Neural progenitor cell (in vitro differentiated cells): Measurements from ENCODE around the gene TBX6. TPM values are rescaled to one million over a fixed set of nuclear protein-coding genes. Genes with fewer than 3 reads are reported as not detected.

Experiments
- DNase-seq: peaks from one replicate; pipeline ENCODE4 v3.0.0-alpha.2; 2016; ENCODE audit warnings: low spot score
- H2AFZ ChIP-seq: fragments of 200-600 bp; sonication (generic); replicated peaks from 2 replicates; pipeline ENCODE4 v1.6.1; 2016; ENCODE audit warnings: antibody characterized with exemption
- H3F3A ChIP-seq: fragments of 200-600 bp; sonication (generic); 2 replicates; pipeline ENCODE4 v1.6.1; 2016; ENCODE audit warnings: antibody characterized with exemption, low read depth
- H3K27ac ChIP-seq: fragments of 200-600 bp; sonication (generic); 2 replicates; pipeline ENCODE4 v1.5.1; 2016; ENCODE audit warnings: mild to moderate bottlenecking
- H3K27me3 ChIP-seq: fragments of 200-600 bp; sonication (generic); 2 replicates; pipeline ENCODE4 v1.6.1; 2016; ENCODE audit warnings: mild to moderate bottlenecking, moderate library complexity
- H3K36me3 ChIP-seq: fragments of 200-600 bp; sonication (generic); 2 replicates; pipeline ENCODE4 v1.5.1; 2016
- H3K4me1 ChIP-seq: fragments of 200-600 bp; sonication (generic); 2 replicates; pipeline ENCODE4 v1.6.1; 2016; ENCODE audit warnings: mixed run types
- H3K4me2 ChIP-seq: fragments of 200-600 bp; sonication (generic); 2 replicates; pipeline ENCODE4 v1.6.1; 2016
- H3K4me3 ChIP-seq: fragments of 200-600 bp; sonication (generic); 2 replicates; pipeline ENCODE4 v1.5.1; 2016
- H3K79me2 ChIP-seq: fragments of 200-600 bp; sonication (generic); 2 replicates; pipeline ENCODE4 v1.6.1; 2016; ENCODE audit warnings: low read depth
- H3K9ac ChIP-seq: fragments of 200-600 bp; sonication (generic); 2 replicates; pipeline ENCODE4 v1.6.1; 2016
- H3K9me3 ChIP-seq: fragments of 200-600 bp; sonication (generic); 2 replicates; pipeline ENCODE4 v1.5.1; 2016; ENCODE audit warnings: low read depth
- H4K20me1 ChIP-seq: fragments of 200-600 bp; sonication (generic); 2 replicates; pipeline ENCODE4 v1.6.1; 2016; ENCODE audit warnings: low read depth
- H3K27ac Mint-ChIP-seq: 3 replicates; pipeline ENCODE4 v1.8.0; 2021; ENCODE audit warnings: mixed read lengths
- H3K27me3 Mint-ChIP-seq: 2 replicates; pipeline ENCODE4 v1.8.0; 2022; ENCODE audit warnings: low read depth, mild to moderate bottlenecking, inconsistent platforms, moderate library complexity, mixed read lengths; ENCODE audit not compliant: insufficient read depth
- H3K36me3 Mint-ChIP-seq: 3 replicates; pipeline ENCODE4 v1.8.0; 2021; ENCODE audit warnings: mixed read lengths
- H3K4me1 Mint-ChIP-seq: 3 replicates; pipeline ENCODE4 v1.8.0; 2021; ENCODE audit warnings: mixed read lengths
- H3K4me3 Mint-ChIP-seq: 3 replicates; pipeline ENCODE4 v1.8.0; 2021; ENCODE audit warnings: mild to moderate bottlenecking, moderate library complexity, mixed read lengths
- H3K9me3 Mint-ChIP-seq: 3 replicates; pipeline ENCODE4 v1.8.0; 2020; ENCODE audit warnings: mixed read lengths
- EZH2 ChIP-seq: fragments of 200-600 bp; sonication (generic); IDR thresholded peaks from 2 replicates; pipeline ENCODE4 v1.6.1; 2017; ENCODE audit warnings: antibody characterized with exemption, mild to moderate bottlenecking, moderate library complexity
- EZH2phosphoT487 ChIP-seq: fragments of 200-600 bp; sonication (generic); IDR thresholded peaks from 2 replicates; pipeline ENCODE4 v1.6.1; 2017; ENCODE audit warnings: antibody characterized with exemption
- total RNA-seq: library from RNA; depleted of rRNA; stranded (reverse); fragments of >200 nt; gene quantifications from 2 replicates; pipeline ENCODE4 v1.2.3, GENCODE V29; 2015; ENCODE audit warnings: low replicate concordance
- TF ChIP-seq, protein P1 (sequence below): fragments of 200-600 bp; sonication (generic); IDR thresholded peaks from 2 replicates; pipeline ENCODE4 v1.5.1; 2017; ENCODE audit warnings: antibody characterized with exemption, mild to moderate bottlenecking

The TBX6 gene
- total RNA-seq, 1 donor from 2014 or later, result 0.39 TPM

DNA sequence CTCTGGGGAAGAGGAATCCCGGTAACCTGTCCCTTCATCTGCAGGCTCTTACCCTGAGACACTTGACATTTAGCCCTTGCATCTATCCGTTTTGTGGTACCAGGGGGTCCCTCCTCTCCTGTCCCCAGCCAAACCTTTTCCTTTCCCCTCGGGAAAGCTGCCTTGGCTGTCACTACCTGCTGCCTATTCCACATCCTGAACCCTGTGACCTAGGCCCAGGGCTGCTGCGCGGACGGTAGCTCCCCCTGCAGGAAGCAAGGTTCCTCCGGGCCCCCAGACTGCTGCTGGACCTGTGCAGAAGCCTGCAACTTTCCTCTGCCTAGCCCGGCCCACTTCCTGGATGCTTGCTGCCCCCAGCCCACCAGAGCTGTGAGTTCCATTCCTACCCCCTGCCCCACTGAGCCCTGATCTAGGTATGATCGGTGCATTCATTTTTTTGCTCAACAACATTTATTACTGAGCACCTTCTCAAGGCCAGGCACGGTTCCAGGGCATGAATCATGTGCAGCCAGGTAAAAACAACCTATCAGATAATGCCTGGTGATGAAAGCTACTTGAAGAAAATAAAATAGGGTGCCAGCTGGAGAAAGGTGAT lies 36.7 kb downstream of the TBX6 start:
- H3K9me3 ChIP-seq, result no peaks in the 10 kb centered on the region
- DNase-seq, result peak; percentile 79
- H3K4me3 ChIP-seq, result no peak overlapping the region
- H3K79me2 ChIP-seq, result no peaks in the 10 kb centered on the region
- H3K36me3 Mint-ChIP-seq, result peaks cover 7% of the 10 kb centered on the region
- TF ChIP-seq EZH2phosphoT487 (no peak), EZH2 (no peak)
- TF ChIP-seq, protein P1, sequence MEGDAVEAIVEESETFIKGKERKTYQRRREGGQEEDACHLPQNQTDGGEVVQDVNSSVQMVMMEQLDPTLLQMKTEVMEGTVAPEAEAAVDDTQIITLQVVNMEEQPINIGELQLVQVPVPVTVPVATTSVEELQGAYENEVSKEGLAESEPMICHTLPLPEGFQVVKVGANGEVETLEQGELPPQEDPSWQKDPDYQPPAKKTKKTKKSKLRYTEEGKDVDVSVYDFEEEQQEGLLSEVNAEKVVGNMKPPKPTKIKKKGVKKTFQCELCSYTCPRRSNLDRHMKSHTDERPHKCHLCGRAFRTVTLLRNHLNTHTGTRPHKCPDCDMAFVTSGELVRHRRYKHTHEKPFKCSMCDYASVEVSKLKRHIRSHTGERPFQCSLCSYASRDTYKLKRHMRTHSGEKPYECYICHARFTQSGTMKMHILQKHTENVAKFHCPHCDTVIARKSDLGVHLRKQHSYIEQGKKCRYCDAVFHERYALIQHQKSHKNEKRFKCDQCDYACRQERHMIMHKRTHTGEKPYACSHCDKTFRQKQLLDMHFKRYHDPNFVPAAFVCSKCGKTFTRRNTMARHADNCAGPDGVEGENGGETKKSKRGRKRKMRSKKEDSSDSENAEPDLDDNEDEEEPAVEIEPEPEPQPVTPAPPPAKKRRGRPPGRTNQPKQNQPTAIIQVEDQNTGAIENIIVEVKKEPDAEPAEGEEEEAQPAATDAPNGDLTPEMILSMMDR, result peak; percentile 78
- H3K27me3 Mint-ChIP-seq, result peaks cover 5% of the 10 kb centered on the region
- no peak overlapping the region for H3K27ac ChIP-seq
- H3K9ac ChIP-seq, result no peak overlapping the region
- no peaks in the 10 kb centered on the region for H4K20me1 ChIP-seq
- H3K27me3 ChIP-seq, result no peaks in the 10 kb centered on the region
- H3F3A ChIP-seq, result peaks cover 27% of the 10 kb centered on the region
- no peaks in the 10 kb centered on the region for H3K9me3 Mint-ChIP-seq
- H3K36me3 ChIP-seq, result no peaks in the 10 kb centered on the region
- H3K4me1 ChIP-seq, result peaks cover 5% of the 10 kb centered on the region
- H3K27ac Mint-ChIP-seq, result peak overlapping the region; percentile 53
- no peak overlapping the region for H3K4me2 ChIP-seq
- no peak overlapping the region for H2AFZ ChIP-seq
- peak overlapping the region; percentile 88 for H3K4me3 Mint-ChIP-seq
- peaks cover 26% of the 10 kb centered on the region for H3K4me1 Mint-ChIP-seq

DNA sequence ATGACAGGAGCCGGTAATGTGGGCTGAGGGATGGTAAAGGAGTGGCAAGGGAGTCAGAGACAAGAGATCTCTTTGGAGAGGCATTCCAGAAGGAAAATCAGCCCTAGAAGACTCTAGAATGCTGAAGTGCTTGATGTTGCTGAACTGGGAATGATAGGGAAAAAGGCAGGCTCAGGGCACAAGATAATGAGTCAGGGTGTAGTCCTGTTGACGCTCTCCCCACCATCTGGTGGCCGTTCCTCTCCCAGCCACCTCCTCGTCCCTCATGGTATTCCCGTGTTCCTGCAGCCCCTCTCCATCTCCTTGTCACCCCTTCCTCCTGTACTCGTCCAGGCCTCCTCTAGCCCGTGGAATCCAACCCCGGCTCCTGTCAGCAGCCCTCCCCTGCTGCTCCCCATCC lies 37.3 kb downstream of the TBX6 start:
- H2AFZ ChIP-seq, result no peak overlapping the region
- no peaks in the 10 kb centered on the region for H4K20me1 ChIP-seq
- Mint-ChIP-seq H3K27me3 (peaks cover 5% of the 10 kb centered on the region), H3K27ac (peak overlapping the region; percentile 81), H3K4me1 (peaks cover 31% of the 10 kb centered on the region), H3K9me3 (no peaks in the 10 kb centered on the region), H3K4me3 (peak overlapping the region; percentile 88), H3K36me3 (peaks cover 5% of the 10 kb centered on the region)
- no peaks in the 10 kb centered on the region for H3K9me3 ChIP-seq
- DNase-seq, result no peak
- H3K36me3 ChIP-seq, result no peaks in the 10 kb centered on the region
- peaks cover 6% of the 10 kb centered on the region for H3K4me1 ChIP-seq
- no peak overlapping the region for H3K9ac ChIP-seq
- H3K79me2 ChIP-seq, result no peaks in the 10 kb centered on the region
- H3K27ac ChIP-seq, result no peak overlapping the region
- H3K27me3 ChIP-seq, result no peaks in the 10 kb centered on the region
- no peak for TF ChIP-seq EZH2
- no peak for TF ChIP-seq EZH2phosphoT487
- TF ChIP-seq, protein P1, result no peak
- H3K4me3 ChIP-seq, result no peak overlapping the region
- no peak overlapping the region for H3K4me2 ChIP-seq
- H3F3A ChIP-seq, result peaks cover 33% of the 10 kb centered on the region

DNA sequence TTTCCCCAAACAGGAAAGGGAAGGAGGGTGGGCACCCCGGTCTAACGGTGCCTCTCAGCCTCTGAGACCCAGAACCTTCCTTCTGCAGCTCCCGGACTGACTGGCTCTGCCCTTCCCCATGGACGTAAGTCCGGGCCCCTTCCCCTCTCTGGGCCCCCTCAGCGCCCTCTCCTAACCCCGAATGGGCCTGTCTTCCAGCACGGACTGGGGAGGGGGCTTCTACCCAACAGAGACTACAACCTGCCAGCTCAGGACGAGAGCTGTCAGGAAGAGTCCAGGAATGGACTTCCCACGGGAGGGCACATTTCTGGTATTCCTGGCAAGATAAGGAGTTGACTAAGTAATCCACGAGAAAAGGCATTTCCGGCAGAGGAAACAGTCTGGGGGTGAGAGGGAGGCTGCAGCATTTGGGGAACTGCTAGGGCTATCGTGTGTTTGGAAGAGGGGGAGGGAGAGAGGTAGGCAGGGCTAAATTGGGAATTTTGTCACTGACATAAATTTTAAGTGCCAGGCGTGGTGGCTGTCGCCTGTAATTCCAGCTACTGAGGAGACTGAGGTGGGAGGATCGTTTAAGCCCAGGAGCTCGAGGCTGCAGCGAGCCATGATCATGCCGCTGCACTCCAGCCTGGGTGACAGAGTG lies 38.2 kb downstream of the TBX6 start:
- H3K27ac Mint-ChIP-seq, result peak overlapping the region; percentile 66
- no peak for DNase-seq
- peaks cover 15% of the 10 kb centered on the region for H3K4me1 ChIP-seq
- peaks cover 43% of the 10 kb centered on the region for H3F3A ChIP-seq
- H3K4me1 Mint-ChIP-seq, result peaks cover 40% of the 10 kb centered on the region
- H3K9me3 ChIP-seq, result no peaks in the 10 kb centered on the region
- peaks cover 9% of the 10 kb centered on the region for H3K27me3 Mint-ChIP-seq
- no peak overlapping the region for H3K27ac ChIP-seq
- H3K4me3 Mint-ChIP-seq, result peak overlapping the region; percentile 88
- H3K9ac ChIP-seq, result peak overlapping the region; percentile 7
- H2AFZ ChIP-seq, result peak overlapping the region; percentile 71
- peaks cover 3% of the 10 kb centered on the region for H3K36me3 Mint-ChIP-seq
- H3K36me3 ChIP-seq, result no peaks in the 10 kb centered on the region
- peak overlapping the region; percentile 89 for H3K4me2 ChIP-seq
- TF ChIP-seq EZH2phosphoT487, result no peak
- TF ChIP-seq, protein P1, result no peak
- TF ChIP-seq EZH2, result no peak
- no peaks in the 10 kb centered on the region for H3K79me2 ChIP-seq
- H3K4me3 ChIP-seq, result peak overlapping the region; percentile 72
- H3K27me3 ChIP-seq, result no peaks in the 10 kb centered on the region
- H3K9me3 Mint-ChIP-seq, result no peaks in the 10 kb centered on the region
- H4K20me1 ChIP-seq, result no peaks in the 10 kb centered on the region
